Thoracic aorta (tissue), 2 donors: Measurements from ENCODE around the gene ARHGAP5. TPM values are rescaled to one million over a fixed set of nuclear protein-coding genes. Genes with fewer than 3 reads are reported as not detected.

ENCODE experiments used
- ATAC-seq: fragments of 150-250 bp; one replicate; pipeline ENCODE4 v1.8.0; 2017; ENCODE audit warnings: low read depth; ENCODE audit not compliant: insufficient number of reproducible peaks, low FRiP score
- DNase-seq: peaks from one replicate; pipeline ENCODE4 v3.0.0-alpha.2; 2020; ENCODE audit warnings: low spot score
- H3K27ac ChIP-seq, 2 donors: fragments of 200-600 bp; sonication (generic); 1 replicate in 1 of 2; 2 replicates in 1 of 2; pipeline ENCODE4 v1.5.1; 2016; ENCODE audit warnings: mild to moderate bottlenecking in 2 of 2, moderate library complexity in 2 of 2
- H3K27me3 ChIP-seq: fragments of 200-600 bp; sonication (generic); replicated peaks from 2 replicates; pipeline ENCODE4 v1.6.0; 2016; ENCODE audit warnings: mild to moderate bottlenecking; ENCODE audit not compliant: insufficient read depth
- H3K36me3 ChIP-seq: fragments of 200-600 bp; sonication (generic); one replicate; pipeline ENCODE4 v1.5.1; 2016
- H3K4me1 ChIP-seq, 2 donors: fragments of 200-600 bp; sonication (generic); 1 replicate in 1 of 2; 2 replicates in 1 of 2; pipeline versions ENCODE4 v1.5.1 to v1.6.0; 2016; ENCODE audit warnings: low read depth in 2 of 2, mild to moderate bottlenecking in 1 of 2; ENCODE audit not compliant: control insufficient read depth in 1 of 2
- H3K4me3 ChIP-seq: fragments of 200-600 bp; sonication (generic); 2 replicates; pipeline ENCODE4 v1.5.1; 2016; ENCODE audit warnings: mild to moderate bottlenecking
- H3K9me3 ChIP-seq: fragments of 200-600 bp; sonication (generic); 2 replicates; pipeline ENCODE4 v1.5.1; 2016
- total RNA-seq, 2 donors: library from RNA; depleted of rRNA; stranded (reverse); fragments of >200 nt; gene quantifications; one replicate each; pipeline versions ENCODE4 v1.1.0 to v1.2.3, GENCODE V29; 2016
- TF ChIP-seq, protein P1 (sequence below): fragments of 200-600 bp; sonication (generic); IDR thresholded peaks from one replicate; pipeline ENCODE4 v1.5.1; 2019; ENCODE audit warnings: antibody characterized with exemption

ARHGAP5 gene
- total RNA-seq, 2 donors from 2014 or later = 77.7 to 93.3 TPM

DNA sequence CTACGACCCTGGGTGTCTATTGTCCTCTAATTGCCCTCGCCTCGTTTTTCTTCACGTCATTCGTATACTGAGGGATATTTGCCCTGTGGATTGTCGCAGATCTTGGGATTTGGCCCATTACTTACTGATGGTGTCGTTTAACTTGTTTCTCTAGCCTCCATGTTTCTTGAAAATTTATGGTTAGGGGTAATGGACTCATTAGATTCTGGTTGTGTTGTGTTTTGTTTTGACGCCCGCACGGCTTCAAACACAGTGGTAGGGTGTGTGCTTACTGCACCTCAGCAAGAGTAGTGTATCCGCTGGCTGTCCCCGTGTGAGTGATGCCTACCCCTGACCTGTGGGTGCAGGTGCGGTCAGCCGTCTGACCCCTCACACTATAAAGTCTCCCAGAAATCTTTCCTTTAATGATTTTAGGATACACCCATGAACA, 126.8 kb downstream of the ARHGAP5 start:
- H3K27ac ChIP-seq = peak overlapping the region in 1 of 2 donors; percentile 70
- DNase-seq = no peak
- ATAC-seq = no peak

DNA sequence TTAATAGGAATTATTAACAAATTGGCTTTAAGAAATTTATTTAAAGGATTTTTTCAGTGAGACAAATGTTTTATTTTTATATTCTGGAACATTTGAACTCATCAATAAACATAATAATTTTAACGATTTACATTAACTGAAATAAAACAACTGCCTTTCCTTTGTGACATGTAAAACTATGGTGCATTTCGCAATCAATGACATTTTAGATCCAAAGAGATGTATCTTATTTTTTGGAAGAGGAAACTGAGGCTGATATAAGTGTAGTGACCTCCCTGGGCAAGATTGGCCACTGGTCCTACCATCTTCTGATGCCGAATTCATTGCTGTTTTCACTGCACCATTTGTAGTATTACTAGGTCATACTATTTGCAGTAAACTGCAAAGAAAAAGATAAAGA, 128.4 kb downstream of the ARHGAP5 start:
- no peak overlapping the region for H3K27ac ChIP-seq
- H3K36me3 ChIP-seq = no peaks in the 10 kb centered on the region
- peaks cover 0 to 4% of the 10 kb centered on the region in 2 donors for H3K4me1 ChIP-seq
- TF ChIP-seq, protein P1, sequence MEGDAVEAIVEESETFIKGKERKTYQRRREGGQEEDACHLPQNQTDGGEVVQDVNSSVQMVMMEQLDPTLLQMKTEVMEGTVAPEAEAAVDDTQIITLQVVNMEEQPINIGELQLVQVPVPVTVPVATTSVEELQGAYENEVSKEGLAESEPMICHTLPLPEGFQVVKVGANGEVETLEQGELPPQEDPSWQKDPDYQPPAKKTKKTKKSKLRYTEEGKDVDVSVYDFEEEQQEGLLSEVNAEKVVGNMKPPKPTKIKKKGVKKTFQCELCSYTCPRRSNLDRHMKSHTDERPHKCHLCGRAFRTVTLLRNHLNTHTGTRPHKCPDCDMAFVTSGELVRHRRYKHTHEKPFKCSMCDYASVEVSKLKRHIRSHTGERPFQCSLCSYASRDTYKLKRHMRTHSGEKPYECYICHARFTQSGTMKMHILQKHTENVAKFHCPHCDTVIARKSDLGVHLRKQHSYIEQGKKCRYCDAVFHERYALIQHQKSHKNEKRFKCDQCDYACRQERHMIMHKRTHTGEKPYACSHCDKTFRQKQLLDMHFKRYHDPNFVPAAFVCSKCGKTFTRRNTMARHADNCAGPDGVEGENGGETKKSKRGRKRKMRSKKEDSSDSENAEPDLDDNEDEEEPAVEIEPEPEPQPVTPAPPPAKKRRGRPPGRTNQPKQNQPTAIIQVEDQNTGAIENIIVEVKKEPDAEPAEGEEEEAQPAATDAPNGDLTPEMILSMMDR = no peak
- ATAC-seq (no peak), DNase-seq (no peak)
- H3K9me3 ChIP-seq = no peaks in the 10 kb centered on the region
- H3K27me3 ChIP-seq = no peaks in the 10 kb centered on the region
- H3K4me3 ChIP-seq = no peak overlapping the region

More for the DNA sequence above, 126.8 kb downstream of the ARHGAP5 start:
- TF ChIP-seq, protein P1 = no peak
- H3K4me3 ChIP-seq = peak overlapping the region; percentile 82
- H3K36me3 ChIP-seq = no peaks in the 10 kb centered on the region
- H3K27me3 ChIP-seq = no peaks in the 10 kb centered on the region
- no peaks in the 10 kb centered on the region for H3K9me3 ChIP-seq
- H3K4me1 ChIP-seq = peaks cover 0 to 4% of the 10 kb centered on the region in 2 donors

DNA sequence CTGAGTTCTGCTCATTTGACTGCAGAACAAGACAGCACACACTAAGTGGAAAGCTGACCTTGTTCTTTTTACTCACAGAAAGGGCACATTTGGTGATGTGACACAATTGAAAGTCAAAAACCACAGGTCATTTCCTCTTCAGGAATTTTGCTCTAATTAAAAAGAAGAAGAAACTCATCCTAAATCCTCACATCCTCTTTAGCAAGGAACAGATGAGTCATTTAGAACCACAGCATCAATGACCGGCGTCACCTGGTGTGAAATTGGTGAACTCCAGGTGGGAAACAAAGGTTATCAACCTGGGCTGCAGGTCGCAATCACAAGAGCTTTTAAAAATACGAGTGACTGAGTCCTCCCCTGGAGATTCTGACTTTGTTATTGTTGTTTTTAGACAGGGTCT, 128.9 kb downstream of the ARHGAP5 start:
- DNase-seq (no peak), ATAC-seq (no peak)
- no peaks in the 10 kb centered on the region for H3K9me3 ChIP-seq
- H3K27ac ChIP-seq = no peak overlapping the region
- no peaks in the 10 kb centered on the region for H3K36me3 ChIP-seq
- peaks cover 0 to 4% of the 10 kb centered on the region in 2 donors for H3K4me1 ChIP-seq
- H3K27me3 ChIP-seq = no peaks in the 10 kb centered on the region
- TF ChIP-seq, protein P1 = no peak
- H3K4me3 ChIP-seq = no peak overlapping the region

DNA sequence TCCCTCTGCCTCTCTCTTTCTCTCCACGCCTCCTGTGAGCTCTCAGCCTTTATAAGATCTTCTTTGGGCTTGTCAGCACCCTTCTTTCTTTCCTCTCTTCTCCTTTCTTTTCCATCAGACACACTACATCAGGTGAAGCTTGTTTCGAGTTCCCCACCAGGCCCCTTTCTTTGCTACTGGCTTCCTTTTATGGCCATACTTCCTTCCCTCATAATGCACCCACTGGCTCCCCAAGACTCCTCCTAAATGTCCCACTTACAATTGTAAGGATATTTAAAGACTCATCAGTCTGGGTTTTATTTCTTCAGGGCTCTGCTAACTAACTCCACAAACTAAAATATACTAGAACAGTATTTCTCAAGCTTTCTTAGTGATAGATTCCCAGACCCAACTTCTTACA, 129.4 kb downstream of the ARHGAP5 start:
- TF ChIP-seq, protein P1 = no peak
- Histone ChIP-seq H3K27me3 (no peaks in the 10 kb centered on the region), H3K4me3 (no peak overlapping the region), H3K27ac (no peak overlapping the region), H3K4me1 (peaks cover 0 to 4% of the 10 kb centered on the region in 2 donors), H3K36me3 (no peaks in the 10 kb centered on the region), H3K9me3 (no peaks in the 10 kb centered on the region)
- DNase-seq (no peak), ATAC-seq (no peak)

DNA sequence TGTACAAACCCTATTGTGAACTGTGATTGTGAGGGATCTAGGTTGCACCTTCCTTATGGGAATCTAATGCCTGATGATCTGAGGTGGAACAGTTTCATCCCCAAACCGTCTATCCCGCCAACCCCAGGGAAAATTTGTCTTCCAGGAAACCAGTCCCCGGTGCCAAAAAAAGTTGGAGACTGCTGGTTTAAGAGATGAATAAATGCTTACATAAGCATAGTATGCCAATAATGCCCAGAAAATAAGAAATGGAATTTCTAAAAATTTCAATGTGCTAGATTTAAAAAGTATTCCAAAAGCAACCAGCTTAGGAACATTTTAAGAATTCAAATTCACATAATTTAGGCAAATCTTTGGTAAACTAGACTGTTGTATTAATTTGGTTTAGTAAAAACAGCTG, 131.4 kb downstream of the ARHGAP5 start:
- Histone ChIP-seq H3K9me3 (no peaks in the 10 kb centered on the region), H3K4me1 (no peaks in the 10 kb centered on the region), H3K36me3 (no peaks in the 10 kb centered on the region), H3K27ac (no peak overlapping the region), H3K27me3 (no peaks in the 10 kb centered on the region), H3K4me3 (no peak overlapping the region)
- ATAC-seq = no peak
- no peak for DNase-seq
- TF ChIP-seq, protein P1 = no peak

Other genes starting within 250 kb of the ARHGAP5 start
- gene RNU6-7, start 124.7 kb downstream of the ARHGAP5 start, total RNA-seq = not detected
- not detected for gene RNU6-8, start 126.0 kb downstream of the ARHGAP5 start, total RNA-seq